ENCODE results near the gene NTM.

NTM gene

GRCh38 chr11:132208477-132209055, 838.2 kb downstream of the NTM start:
- DNase-seq: no peak

- no peak for DNase-seq
Measured at GRCh38 chr11:132211479-132211878, 841.1 kb downstream of the NTM start.

- DNase-seq: no peak
Measured at GRCh38 chr11:132217856-132218255, 847.4 kb downstream of the NTM start.

GRCh38 chr11:132220474-132220873, 850.1 kb downstream of the NTM start:
- no peak for DNase-seq

- no peak for DNase-seq
Measured at GRCh38 chr11:132222345-132222744, 851.9 kb downstream of the NTM start.

- DNase-seq: no peak
Measured at GRCh38 chr11:132226522-132226921, 856.1 kb downstream of the NTM start.

GRCh38 chr11:132228746-132229325, 858.4 kb downstream of the NTM start:
- DNase-seq: no peak

GRCh38 chr11:132231656-132232347, 861.4 kb downstream of the NTM start:
- DNase-seq: no peak

- no peak for DNase-seq
Measured at GRCh38 chr11:132234878-132235277, 864.5 kb downstream of the NTM start.

GRCh38 chr11:132237781-132238180, 867.4 kb downstream of the NTM start:
- DNase-seq: no peak

GRCh38 chr11:132238331-132238866, 868.0 kb downstream of the NTM start:
- DNase-seq: no peak

- no peak for DNase-seq
Measured at GRCh38 chr11:132240374-132240773, 870.0 kb downstream of the NTM start.

- DNase-seq: no peak
Measured at GRCh38 chr11:132242632-132243031, 872.2 kb downstream of the NTM start.

GRCh38 chr11:132244846-132245245, 874.4 kb downstream of the NTM start:
- no peak for DNase-seq

- no peak for DNase-seq
Measured at GRCh38 chr11:132245403-132246385, 875.3 kb downstream of the NTM start.

GRCh38 chr11:132248580-132248979, 878.2 kb downstream of the NTM start:
- no peak for DNase-seq

GRCh38 chr11:132249256-132249655, 878.8 kb downstream of the NTM start:
- no peak for DNase-seq

GRCh38 chr11:132251061-132251460, 880.6 kb downstream of the NTM start:
- DNase-seq: no peak

GRCh38 chr11:132253469-132254264, 883.3 kb downstream of the NTM start:
- no peak for DNase-seq

- DNase-seq: no peak
Measured at GRCh38 chr11:132254906-132255305, 884.5 kb downstream of the NTM start.

- no peak for DNase-seq
Measured at GRCh38 chr11:132256528-132257279, 886.3 kb downstream of the NTM start.
